Neural crest cell (in vitro differentiated cells): ENCODE measurements around the gene WNT5A. TPM values are rescaled to one million over a fixed set of nuclear protein-coding genes. Genes with fewer than 3 reads are reported as not detected.
A peak's percentile ranks its signal among the peaks of the same experiment; 100 is the strongest.

Source experiments
- DNase-seq: peaks from one replicate; pipeline ENCODE4 v3.0.0; 2021; ENCODE audit warnings: low read depth, mixed read lengths, low spot score
- H3K27ac Mint-ChIP-seq: one replicate; pipeline ENCODE4 v1.8.0; 2021; ENCODE audit warnings: mild to moderate bottlenecking, mixed read lengths; ENCODE audit not compliant: unreplicated experiment
- H3K27me3 Mint-ChIP-seq: 2 replicates; pipeline ENCODE4 v1.8.0; 2021; ENCODE audit warnings: low read depth, mild to moderate bottlenecking, mixed read lengths
- H3K36me3 Mint-ChIP-seq: 2 replicates; pipeline ENCODE4 v1.8.0; 2021; ENCODE audit warnings: low read depth, mild to moderate bottlenecking, mixed read lengths
- H3K4me1 Mint-ChIP-seq: 2 replicates; pipeline ENCODE4 v1.8.0; 2021; ENCODE audit warnings: mixed read lengths
- H3K4me3 Mint-ChIP-seq: one replicate; pipeline ENCODE4 v1.8.0; 2021; ENCODE audit warnings: mild to moderate bottlenecking, mixed read lengths
- H3K9me3 Mint-ChIP-seq: 2 replicates; pipeline ENCODE4 v1.8.0; 2021; ENCODE audit warnings: mixed read lengths
- total RNA-seq: library from RNA; stranded (reverse); gene quantifications from 2 replicates; pipeline ENCODE4 v1.2.1, GENCODE V29; 2021
- TF ChIP-seq, protein P1 (sequence below): fragments of 200-600 bp; sonication (generic); conservative IDR thresholded peaks from 2 replicates; pipeline ENCODE4 v1.5.0; 2021; ENCODE audit warnings: antibody characterized with exemption, mild to moderate bottlenecking

WNT5A gene
- total RNA-seq, 1 donor from 2014 or later: 14.4 TPM

- Mint-ChIP-seq H3K27me3 (no peaks in the 10 kb centered on the region), H3K4me3 (no peak overlapping the region), H3K27ac (no peak overlapping the region), H3K9me3 (peaks cover 3% of the 10 kb centered on the region), H3K4me1 (peaks cover 23% of the 10 kb centered on the region), H3K36me3 (no peaks in the 10 kb centered on the region)
- TF ChIP-seq, protein P1, sequence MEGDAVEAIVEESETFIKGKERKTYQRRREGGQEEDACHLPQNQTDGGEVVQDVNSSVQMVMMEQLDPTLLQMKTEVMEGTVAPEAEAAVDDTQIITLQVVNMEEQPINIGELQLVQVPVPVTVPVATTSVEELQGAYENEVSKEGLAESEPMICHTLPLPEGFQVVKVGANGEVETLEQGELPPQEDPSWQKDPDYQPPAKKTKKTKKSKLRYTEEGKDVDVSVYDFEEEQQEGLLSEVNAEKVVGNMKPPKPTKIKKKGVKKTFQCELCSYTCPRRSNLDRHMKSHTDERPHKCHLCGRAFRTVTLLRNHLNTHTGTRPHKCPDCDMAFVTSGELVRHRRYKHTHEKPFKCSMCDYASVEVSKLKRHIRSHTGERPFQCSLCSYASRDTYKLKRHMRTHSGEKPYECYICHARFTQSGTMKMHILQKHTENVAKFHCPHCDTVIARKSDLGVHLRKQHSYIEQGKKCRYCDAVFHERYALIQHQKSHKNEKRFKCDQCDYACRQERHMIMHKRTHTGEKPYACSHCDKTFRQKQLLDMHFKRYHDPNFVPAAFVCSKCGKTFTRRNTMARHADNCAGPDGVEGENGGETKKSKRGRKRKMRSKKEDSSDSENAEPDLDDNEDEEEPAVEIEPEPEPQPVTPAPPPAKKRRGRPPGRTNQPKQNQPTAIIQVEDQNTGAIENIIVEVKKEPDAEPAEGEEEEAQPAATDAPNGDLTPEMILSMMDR: no peak
- no peak for DNase-seq
Observed at GRCh38 chr3:55526332-55527030, 39.4 kb upstream of the WNT5A start.

GRCh38 chr3:55525436-55525835 is 38.3 kb upstream of the WNT5A start:
- Mint-ChIP-seq H3K36me3 (no peaks in the 10 kb centered on the region), H3K9me3 (peaks cover 3% of the 10 kb centered on the region), H3K27ac (no peak overlapping the region), H3K4me1 (peaks cover 20% of the 10 kb centered on the region), H3K4me3 (no peak overlapping the region), H3K27me3 (no peaks in the 10 kb centered on the region)
- no peak for DNase-seq
- TF ChIP-seq, protein P1: no peak

- Mint-ChIP-seq H3K27ac (no peak overlapping the region), H3K27me3 (no peaks in the 10 kb centered on the region), H3K4me3 (no peak overlapping the region), H3K36me3 (no peaks in the 10 kb centered on the region), H3K9me3 (peaks cover 3% of the 10 kb centered on the region), H3K4me1 (peaks cover 20% of the 10 kb centered on the region)
- DNase-seq: no peak
- TF ChIP-seq, protein P1: no peak
Observed at GRCh38 chr3:55524565-55525244, 37.6 kb upstream of the WNT5A start.

DNA sequence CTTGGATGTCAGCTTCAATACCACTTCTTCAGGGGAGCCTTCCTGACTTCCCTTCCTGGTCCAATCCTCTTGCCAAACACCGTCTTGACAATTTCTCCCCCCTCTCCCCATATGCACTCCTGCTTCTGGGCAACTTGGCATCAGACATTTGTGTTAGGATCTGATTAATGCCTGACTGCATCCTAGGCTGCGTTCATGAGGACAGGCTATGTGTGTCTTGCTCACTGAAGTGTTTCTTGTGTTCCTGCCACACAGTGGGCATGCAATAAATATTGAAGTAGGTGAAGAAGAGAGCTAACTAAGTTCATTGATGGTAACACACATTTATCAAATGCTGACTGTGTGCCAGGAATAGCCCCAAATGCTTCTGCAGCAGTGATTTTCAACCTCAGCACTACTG is 36.4 kb upstream of the WNT5A start:
- no peak overlapping the region for H3K4me3 Mint-ChIP-seq

DNA sequence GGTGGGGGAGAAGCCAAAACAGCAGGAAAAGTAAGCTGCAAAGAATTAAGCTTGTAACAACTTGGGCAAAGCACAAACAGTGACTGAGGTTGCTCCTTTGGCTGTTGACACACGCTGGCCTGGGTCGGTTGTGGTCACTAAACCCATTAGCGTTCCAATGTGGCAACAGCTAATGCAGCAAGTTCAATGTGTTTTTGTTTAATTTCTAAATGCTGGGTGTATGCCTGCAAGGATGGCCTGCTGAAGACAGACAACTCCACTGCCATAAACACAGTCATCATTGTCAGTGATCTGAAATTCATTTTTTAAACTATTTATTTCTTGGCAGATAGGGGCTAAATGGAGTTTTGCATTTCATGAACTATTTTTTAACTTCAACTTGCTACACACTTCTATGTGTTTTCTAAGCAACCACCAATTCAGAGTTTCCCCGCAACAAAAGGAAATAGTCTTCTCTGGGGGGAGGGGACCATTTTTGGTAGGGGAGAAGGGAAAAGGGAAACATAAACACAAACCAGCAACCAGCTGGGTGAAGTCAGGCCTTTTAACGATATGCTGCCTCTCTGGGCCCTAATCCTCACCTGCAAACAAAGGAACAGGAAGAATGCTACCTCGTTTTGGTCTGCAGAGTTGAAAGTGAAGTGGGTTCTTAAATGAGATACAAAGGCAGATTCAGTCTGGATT is 34.8 kb upstream of the WNT5A start:
- H3K4me3 Mint-ChIP-seq: no peak overlapping the region
- H3K9me3 Mint-ChIP-seq: peaks cover 3% of the 10 kb centered on the region
- no peaks in the 10 kb centered on the region for H3K36me3 Mint-ChIP-seq
- H3K27ac Mint-ChIP-seq: peak overlapping the region; percentile 43
- H3K4me1 Mint-ChIP-seq: peaks cover 27% of the 10 kb centered on the region
- TF ChIP-seq, protein P1: no peak
- H3K27me3 Mint-ChIP-seq: no peaks in the 10 kb centered on the region
- DNase-seq: no peak

More for the DNA sequence above, 36.4 kb upstream of the WNT5A start:
- Mint-ChIP-seq H3K4me1 (peaks cover 27% of the 10 kb centered on the region), H3K27ac (no peak overlapping the region), H3K27me3 (no peaks in the 10 kb centered on the region), H3K9me3 (peaks cover 3% of the 10 kb centered on the region), H3K36me3 (no peaks in the 10 kb centered on the region)
- TF ChIP-seq, protein P1: no peak
- DNase-seq: no peak
